Measurements from ENCODE around the gene NCAM1.

NCAM1 gene

DNA sequence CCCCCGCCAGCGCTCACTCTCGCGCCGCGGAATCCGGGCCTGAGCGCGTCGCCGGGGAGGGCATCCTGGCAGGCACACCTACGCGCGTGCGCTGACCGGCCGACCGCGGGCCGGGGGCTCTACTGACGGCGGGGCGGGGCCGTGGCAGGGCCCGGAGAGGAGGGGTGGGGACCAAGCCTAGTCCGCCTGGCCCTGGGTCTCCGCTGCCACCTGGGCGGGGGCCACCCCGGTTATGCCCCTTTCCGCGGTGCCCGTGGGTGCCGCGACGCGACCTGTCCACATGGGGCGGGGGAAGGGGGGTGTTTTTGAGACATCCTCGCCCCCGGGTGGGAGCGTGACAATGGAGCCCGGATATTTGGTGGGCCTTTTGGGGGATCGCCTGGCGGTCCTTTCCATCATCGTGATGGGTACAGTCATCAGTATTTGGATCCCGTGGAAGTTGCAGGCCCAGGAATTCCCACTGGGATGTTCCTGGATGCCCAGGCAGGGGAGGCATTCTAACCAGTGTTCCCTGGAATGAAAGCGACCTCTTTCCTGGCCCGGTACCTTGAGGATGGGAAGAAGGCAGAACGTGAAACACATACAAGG is 2.2 kb downstream of the NCAM1 start (continued):
- TF ChIP-seq, protein P1, sequence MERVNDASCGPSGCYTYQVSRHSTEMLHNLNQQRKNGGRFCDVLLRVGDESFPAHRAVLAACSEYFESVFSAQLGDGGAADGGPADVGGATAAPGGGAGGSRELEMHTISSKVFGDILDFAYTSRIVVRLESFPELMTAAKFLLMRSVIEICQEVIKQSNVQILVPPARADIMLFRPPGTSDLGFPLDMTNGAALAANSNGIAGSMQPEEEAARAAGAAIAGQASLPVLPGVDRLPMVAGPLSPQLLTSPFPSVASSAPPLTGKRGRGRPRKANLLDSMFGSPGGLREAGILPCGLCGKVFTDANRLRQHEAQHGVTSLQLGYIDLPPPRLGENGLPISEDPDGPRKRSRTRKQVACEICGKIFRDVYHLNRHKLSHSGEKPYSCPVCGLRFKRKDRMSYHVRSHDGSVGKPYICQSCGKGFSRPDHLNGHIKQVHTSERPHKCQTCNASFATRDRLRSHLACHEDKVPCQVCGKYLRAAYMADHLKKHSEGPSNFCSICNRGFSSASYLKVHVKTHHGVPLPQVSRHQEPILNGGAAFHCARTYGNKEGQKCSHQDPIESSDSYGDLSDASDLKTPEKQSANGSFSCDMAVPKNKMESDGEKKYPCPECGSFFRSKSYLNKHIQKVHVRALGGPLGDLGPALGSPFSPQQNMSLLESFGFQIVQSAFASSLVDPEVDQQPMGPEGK (tag by site-specific recombination; IDR thresholded peaks at IDR 0.05) = peak; percentile 36
- no peak for TF ChIP-seq ZNF169 (tag by site-specific recombination; IDR thresholded peaks at IDR 0.05)
- no peak for TF ChIP-seq ZNF274 (IDR thresholded peaks at IDR 0.05; ENCODE audit: low read length)
- no peak for TF ChIP-seq ZNF274 (tag by site-specific recombination; IDR thresholded peaks at IDR 0.05; ENCODE audit: borderline replicate concordance)
- TF ChIP-seq, protein P2, sequence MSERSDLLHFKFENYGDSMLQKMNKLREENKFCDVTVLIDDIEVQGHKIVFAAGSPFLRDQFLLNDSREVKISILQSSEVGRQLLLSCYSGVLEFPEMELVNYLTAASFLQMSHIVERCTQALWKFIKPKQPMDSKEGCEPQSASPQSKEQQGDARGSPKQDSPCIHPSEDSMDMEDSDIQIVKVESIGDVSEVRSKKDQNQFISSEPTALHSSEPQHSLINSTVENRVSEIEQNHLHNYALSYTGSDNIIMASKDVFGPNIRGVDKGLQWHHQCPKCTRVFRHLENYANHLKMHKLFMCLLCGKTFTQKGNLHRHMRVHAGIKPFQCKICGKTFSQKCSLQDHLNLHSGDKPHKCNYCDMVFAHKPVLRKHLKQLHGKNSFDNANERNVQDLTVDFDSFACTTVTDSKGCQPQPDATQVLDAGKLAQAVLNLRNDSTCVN (tag by site-specific recombination; optimal IDR thresholded peaks at IDR 0.05) = no peak
- TF ChIP-seq ZBTB20 (tag by site-specific recombination; IDR thresholded peaks at IDR 0.05) = peak; percentile 90
- TF ChIP-seq, protein P3, sequence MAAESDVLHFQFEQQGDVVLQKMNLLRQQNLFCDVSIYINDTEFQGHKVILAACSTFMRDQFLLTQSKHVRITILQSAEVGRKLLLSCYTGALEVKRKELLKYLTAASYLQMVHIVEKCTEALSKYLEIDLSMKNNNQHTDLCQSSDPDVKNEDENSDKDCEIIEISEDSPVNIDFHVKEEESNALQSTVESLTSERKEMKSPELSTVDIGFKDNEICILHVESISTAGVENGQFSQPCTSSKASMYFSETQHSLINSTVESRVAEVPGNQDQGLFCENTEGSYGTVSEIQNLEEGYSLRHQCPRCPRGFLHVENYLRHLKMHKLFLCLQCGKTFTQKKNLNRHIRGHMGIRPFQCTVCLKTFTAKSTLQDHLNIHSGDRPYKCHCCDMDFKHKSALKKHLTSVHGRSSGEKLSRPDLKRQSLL (tag by site-specific recombination; IDR thresholded peaks at IDR 0.05) = peak; percentile 4; the same call in 1 of the 2 replicates
- TF ChIP-seq ZNF707 (tag by site-specific recombination; IDR thresholded peaks at IDR 0.05) = no peak
- no peak for TF ChIP-seq ZNF623 (tag by site-specific recombination; IDR thresholded peaks at IDR 0.05)
- TF ChIP-seq, protein P4, sequence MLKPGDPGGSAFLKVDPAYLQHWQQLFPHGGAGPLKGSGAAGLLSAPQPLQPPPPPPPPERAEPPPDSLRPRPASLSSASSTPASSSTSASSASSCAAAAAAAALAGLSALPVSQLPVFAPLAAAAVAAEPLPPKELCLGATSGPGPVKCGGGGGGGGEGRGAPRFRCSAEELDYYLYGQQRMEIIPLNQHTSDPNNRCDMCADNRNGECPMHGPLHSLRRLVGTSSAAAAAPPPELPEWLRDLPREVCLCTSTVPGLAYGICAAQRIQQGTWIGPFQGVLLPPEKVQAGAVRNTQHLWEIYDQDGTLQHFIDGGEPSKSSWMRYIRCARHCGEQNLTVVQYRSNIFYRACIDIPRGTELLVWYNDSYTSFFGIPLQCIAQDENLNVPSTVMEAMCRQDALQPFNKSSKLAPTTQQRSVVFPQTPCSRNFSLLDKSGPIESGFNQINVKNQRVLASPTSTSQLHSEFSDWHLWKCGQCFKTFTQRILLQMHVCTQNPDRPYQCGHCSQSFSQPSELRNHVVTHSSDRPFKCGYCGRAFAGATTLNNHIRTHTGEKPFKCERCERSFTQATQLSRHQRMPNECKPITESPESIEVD (tag by site-specific recombination; IDR thresholded peaks at IDR 0.05) = no peak
- no peak for TF ChIP-seq SP3 (tag by site-specific recombination; IDR thresholded peaks at IDR 0.05)
- TF ChIP-seq ZIC2 (tag by site-specific recombination; IDR thresholded peaks at IDR 0.05) = no peak; the same call in 1 of the 2 replicates
- TF ChIP-seq MEIS1 (CRISPR knock-in tag; IDR thresholded peaks at IDR 0.05; ENCODE audit: borderline replicate concordance) = no peak
- peak; percentile 82 for TF ChIP-seq ZNF335 (tag by site-specific recombination; conservative IDR thresholded peaks at IDR 0.05)
- TF ChIP-seq ZNF658 (tag by site-specific recombination; IDR thresholded peaks at IDR 0.05) = no peak
- no peak for TF ChIP-seq ZNF510 (tag by site-specific recombination; IDR thresholded peaks at IDR 0.05; ENCODE audit: insufficient replicate concordance)
- TF ChIP-seq ZNF747 (tag by site-specific recombination; IDR thresholded peaks at IDR 0.05) = no peak
- no peak for TF ChIP-seq ZNF514 (tag by site-specific recombination; IDR thresholded peaks at IDR 0.05)
- TF ChIP-seq ZFP69B (tag by site-specific recombination; IDR thresholded peaks at IDR 0.05) = no peak
- TF ChIP-seq, protein P5, sequence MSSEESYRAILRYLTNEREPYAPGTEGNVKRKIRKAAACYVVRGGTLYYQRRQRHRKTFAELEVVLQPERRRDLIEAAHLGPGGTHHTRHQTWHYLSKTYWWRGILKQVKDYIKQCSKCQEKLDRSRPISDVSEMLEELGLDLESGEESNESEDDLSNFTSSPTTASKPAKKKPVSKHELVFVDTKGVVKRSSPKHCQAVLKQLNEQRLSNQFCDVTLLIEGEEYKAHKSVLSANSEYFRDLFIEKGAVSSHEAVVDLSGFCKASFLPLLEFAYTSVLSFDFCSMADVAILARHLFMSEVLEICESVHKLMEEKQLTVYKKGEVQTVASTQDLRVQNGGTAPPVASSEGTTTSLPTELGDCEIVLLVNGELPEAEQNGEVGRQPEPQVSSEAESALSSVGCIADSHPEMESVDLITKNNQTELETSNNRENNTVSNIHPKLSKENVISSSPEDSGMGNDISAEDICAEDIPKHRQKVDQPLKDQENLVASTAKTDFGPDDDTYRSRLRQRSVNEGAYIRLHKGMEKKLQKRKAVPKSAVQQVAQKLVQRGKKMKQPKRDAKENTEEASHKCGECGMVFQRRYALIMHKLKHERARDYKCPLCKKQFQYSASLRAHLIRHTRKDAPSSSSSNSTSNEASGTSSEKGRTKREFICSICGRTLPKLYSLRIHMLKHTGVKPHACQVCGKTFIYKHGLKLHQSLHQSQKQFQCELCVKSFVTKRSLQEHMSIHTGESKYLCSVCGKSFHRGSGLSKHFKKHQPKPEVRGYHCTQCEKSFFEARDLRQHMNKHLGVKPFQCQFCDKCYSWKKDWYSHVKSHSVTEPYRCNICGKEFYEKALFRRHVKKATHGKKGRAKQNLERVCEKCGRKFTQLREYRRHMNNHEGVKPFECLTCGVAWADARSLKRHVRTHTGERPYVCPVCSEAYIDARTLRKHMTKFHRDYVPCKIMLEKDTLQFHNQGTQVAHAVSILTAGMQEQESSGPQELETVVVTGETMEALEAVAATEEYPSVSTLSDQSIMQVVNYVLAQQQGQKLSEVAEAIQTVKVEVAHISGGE (tag by site-specific recombination; conservative IDR thresholded peaks at IDR 0.05; ENCODE audit: low read depth) = no peak
- TF ChIP-seq ZBTB1 (tag by site-specific recombination; IDR thresholded peaks at IDR 0.05) = no peak
- no peak for TF ChIP-seq ZNF621 (tag by site-specific recombination; IDR thresholded peaks at IDR 0.05)
- TF ChIP-seq ZNF660 (tag by site-specific recombination; IDR thresholded peaks at IDR 0.05) = 0 out of 2 replicates have a peak, but pooled peaks have one; percentile 3
- TF ChIP-seq EGR2 (tag by site-specific recombination; IDR thresholded peaks at IDR 0.05; ENCODE audit: low read depth) = no peak; the same call in 1 of the 2 replicates
- TF ChIP-seq ZNF785 (tag by site-specific recombination; IDR thresholded peaks at IDR 0.05) = no peak
- no peak for TF ChIP-seq ZNF626 (tag by site-specific recombination; IDR thresholded peaks at IDR 0.05)
- TF ChIP-seq, protein P6, sequence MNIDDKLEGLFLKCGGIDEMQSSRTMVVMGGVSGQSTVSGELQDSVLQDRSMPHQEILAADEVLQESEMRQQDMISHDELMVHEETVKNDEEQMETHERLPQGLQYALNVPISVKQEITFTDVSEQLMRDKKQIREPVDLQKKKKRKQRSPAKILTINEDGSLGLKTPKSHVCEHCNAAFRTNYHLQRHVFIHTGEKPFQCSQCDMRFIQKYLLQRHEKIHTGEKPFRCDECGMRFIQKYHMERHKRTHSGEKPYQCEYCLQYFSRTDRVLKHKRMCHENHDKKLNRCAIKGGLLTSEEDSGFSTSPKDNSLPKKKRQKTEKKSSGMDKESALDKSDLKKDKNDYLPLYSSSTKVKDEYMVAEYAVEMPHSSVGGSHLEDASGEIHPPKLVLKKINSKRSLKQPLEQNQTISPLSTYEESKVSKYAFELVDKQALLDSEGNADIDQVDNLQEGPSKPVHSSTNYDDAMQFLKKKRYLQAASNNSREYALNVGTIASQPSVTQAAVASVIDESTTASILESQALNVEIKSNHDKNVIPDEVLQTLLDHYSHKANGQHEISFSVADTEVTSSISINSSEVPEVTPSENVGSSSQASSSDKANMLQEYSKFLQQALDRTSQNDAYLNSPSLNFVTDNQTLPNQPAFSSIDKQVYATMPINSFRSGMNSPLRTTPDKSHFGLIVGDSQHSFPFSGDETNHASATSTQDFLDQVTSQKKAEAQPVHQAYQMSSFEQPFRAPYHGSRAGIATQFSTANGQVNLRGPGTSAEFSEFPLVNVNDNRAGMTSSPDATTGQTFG (tag by site-specific recombination; IDR thresholded peaks at IDR 0.05; ENCODE audit: borderline replicate concordance) = no peak
- no peak for TF ChIP-seq ZXDB (tag by site-specific recombination; IDR thresholded peaks at IDR 0.05)

Measured in HEK293 (cell line).